GM12864 (cell line): ENCODE results near the gene EPS15.
"Not testable (repeated sequence)": the region's sequence is repeated elsewhere in the genome, so short reads cannot be mapped to it uniquely, and the experiment has no call there.

ENCODE experiments used
- DNase-seq: peaks from one replicate; pipeline ENCODE4 v3.0.0-alpha.2; 2011; ENCODE audit warnings: low read depth
- H3K4me3 ChIP-seq: 2 replicates; pipeline ENCODE4 v1.5.1; 2011; ENCODE audit warnings: mild to moderate bottlenecking, low read depth, low read length, control low read depth
- CTCF ChIP-seq: IDR thresholded peaks from 2 replicates; pipeline ENCODE4 v1.5.1; 2011; ENCODE audit warnings: low read depth, mild to moderate bottlenecking, moderate library complexity, low read length, control low read depth, inconsistent platforms; ENCODE audit errors: missing control alignments

Gene EPS15

GRCh38 chr1:51325878-51326755 lies 192.9 kb downstream of the EPS15 start:
- no peak for TF ChIP-seq CTCF
- no peak for DNase-seq
- no peak overlapping the region for H3K4me3 ChIP-seq

- DNase-seq: no peak
- no peak for TF ChIP-seq CTCF
- no peak overlapping the region for H3K4me3 ChIP-seq
Measured at GRCh38 chr1:51325391-51325790, 193.7 kb downstream of the EPS15 start.

DNA sequence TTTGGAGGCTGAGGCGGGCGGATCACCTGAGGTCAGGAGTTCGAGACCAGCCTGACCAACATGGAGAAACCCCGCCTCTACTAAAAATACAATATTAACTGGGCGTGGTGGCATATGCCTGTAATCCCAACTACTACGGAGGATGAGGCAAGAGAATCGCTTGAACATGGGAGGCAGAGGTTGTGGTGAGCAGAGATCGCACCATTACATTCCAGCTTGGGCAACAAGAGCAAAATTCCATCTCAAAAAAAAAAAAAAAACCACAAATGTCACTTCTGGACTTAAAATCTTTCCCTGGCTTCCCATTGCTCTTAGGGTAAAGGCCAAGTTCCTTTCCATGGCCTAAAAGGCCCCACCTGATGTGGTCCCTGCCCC lies 194.1 kb downstream of the EPS15 start:
- H3K4me3 ChIP-seq, DNase-seq: not testable (repeated sequence)

DNA sequence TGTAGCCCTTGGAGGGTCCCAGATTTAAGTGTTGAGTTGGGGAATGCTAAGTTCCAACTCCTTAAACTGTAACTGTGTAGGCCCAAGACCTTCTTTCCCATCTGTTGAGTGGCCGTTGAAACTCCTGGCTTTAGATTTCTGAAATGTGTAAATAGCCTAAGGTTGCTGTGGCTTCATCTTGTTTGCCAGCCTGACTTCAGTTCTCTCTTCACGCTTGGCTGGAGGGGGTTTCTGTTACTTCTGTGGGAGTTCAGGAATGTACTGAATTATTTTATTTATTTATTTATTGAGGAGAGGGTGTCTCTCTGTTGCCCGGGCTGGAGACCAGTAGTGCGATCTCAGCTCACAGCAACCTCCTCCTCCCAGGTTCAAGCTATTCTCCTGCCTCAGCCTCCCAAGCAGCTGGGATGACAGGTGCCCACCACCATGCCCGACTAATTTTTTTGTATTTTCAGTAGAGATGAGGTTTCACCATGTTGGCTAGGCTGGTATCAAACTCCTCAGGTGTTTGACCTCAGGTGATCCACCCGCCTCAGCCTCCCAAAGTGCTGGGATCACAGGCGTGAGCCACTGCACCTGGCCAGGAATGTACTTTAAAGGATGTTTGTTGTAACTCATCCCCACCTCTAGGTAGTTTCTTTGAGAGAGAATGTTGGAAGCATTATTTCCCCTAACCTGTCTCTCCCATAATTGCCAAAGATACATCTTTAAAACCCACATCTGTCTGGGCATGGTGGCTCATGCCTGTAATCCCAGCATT lies 194.6 kb downstream of the EPS15 start:
- DNase-seq: no peak
- no peak overlapping the region for H3K4me3 ChIP-seq
- TF ChIP-seq CTCF: no peak

- no peak for TF ChIP-seq CTCF
- no peak overlapping the region for H3K4me3 ChIP-seq
- no peak for DNase-seq
Measured at GRCh38 chr1:51323778-51324177, 195.3 kb downstream of the EPS15 start.

GRCh38 chr1:51322417-51323101 lies 196.5 kb downstream of the EPS15 start:
- no peak overlapping the region for H3K4me3 ChIP-seq
- TF ChIP-seq CTCF: no peak
- no peak for DNase-seq

DNA sequence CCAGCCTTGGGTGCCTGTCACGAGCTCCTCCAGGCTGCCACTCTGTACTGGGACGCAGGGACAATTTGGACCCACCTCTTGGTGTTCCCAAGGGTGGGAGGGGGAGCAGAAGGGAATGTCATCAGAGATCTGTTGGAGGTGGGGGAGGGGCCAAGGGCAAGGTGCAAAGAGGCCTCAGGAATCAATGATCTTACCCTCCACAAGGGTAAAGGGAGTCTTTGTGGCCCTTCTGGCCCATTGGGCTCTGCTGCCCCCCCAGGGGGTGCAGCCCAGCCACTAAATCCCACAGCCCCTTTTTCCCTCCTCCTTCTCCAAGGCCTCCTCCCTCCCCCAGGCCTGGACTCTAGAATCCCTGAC lies 197.2 kb downstream of the EPS15 start:
- TF ChIP-seq CTCF: no peak
- DNase-seq: no peak
- H3K4me3 ChIP-seq: no peak overlapping the region
